AG08396 (cell line): ENCODE data around the gene BRINP3.
"Not testable (repeated sequence)": the region's sequence is repeated elsewhere in the genome, so short reads cannot be mapped to it uniquely, and the experiment has no call there.

Source experiments
- DNase-seq: peaks from one replicate; pipeline ENCODE4 v3.0.0; 2012; ENCODE audit warnings: low spot score, mixed read lengths

BRINP3 gene

GRCh38 chr1:190179817-190180216, 297.8 kb downstream of the BRINP3 start:
- no peak for DNase-seq

- no peak for DNase-seq
These were observed 298.8 kb downstream of the BRINP3 start for GRCh38 chr1:190178827-190179226.

GRCh38 chr1:190177555-190177954, 300.1 kb downstream of the BRINP3 start:
- no peak for DNase-seq

GRCh38 chr1:190176776-190177175, 300.9 kb downstream of the BRINP3 start:
- DNase-seq, result no peak

- DNase-seq, result no peak
These were observed 302.3 kb downstream of the BRINP3 start for GRCh38 chr1:190175320-190175719.

GRCh38 chr1:190172651-190173430, 304.8 kb downstream of the BRINP3 start:
- DNase-seq, result no peak

GRCh38 chr1:190170321-190170720, 307.3 kb downstream of the BRINP3 start:
- DNase-seq, result no peak

GRCh38 chr1:190169311-190170067, 308.2 kb downstream of the BRINP3 start:
- DNase-seq, result no peak

DNA sequence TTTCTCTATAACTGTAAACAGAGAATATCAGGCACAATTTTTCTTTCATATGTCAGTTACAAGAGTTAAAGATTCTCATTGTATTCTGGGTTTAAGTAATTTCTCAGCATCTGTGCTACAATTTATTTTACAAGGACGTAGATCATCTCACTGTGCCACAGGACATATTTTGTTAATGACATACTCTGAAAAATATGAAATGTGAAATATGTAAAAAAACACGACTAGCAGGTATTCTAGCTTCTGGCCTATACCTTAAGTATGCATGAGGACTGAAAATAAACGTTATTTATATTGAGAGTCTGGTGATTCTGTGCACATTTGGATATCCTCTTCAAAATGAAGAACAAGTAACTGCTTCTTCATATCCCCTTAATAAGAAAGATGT, 308.8 kb downstream of the BRINP3 start:
- DNase-seq, result no peak

- DNase-seq, result peak; percentile 4
These were observed 309.4 kb downstream of the BRINP3 start for GRCh38 chr1:190168116-190168892.

DNA sequence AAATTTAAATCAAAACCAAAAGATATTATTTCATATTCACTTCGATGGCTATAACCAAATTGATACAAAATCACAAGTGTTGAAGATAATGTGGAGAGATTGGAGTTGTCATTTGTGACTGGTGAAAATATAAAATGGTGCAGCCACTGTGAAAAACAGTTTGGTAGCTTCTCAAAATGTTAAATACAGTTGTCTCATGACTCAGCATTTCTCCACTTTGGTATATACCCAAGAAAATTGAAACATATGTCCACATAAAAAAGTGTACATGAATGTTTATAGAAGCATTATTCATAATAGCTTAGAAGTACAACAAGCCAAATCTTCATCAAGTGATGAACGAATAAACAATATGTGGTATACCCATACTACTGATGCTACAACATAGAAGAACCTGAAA, 318.5 kb downstream of the BRINP3 start:
- no peak for DNase-seq

DNA sequence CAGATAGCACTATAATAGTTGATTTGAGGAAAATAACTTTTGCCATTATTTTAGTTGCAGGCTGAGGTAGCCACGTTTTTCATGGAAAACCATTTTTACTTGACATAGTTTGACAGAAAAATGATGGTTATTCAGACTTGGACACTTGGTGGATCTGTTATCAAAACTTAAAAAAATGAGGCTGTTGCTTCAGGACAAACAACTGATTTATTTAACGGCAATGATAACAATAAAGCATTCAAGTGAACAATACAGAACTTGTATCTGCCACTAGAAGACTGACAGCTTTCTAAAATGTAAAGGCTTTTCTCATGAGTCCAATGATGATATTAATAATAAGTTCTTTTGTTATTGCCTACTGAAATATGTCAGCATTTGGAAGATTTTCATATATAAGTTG, 322.9 kb downstream of the BRINP3 start:
- no peak for DNase-seq

DNA sequence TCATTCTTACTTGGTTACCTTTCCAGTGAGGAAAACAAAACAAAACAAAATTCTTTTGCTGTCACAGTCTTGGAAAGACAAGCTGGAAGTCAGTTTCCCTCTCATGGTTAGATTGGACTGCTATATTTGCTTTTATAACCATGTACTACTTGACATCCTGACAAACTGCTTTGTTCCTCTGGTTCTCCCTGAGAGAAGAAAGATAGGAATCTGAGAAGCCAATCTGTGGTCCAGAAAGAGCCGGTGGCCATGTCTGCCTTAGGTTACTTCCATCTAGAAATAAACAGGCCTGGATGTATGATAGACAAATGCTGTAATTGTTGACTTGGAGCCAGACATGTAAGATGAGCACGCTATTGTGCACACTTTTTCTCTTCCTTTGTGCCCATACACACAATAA, 330.0 kb downstream of the BRINP3 start:
- DNase-seq, result no peak

DNA sequence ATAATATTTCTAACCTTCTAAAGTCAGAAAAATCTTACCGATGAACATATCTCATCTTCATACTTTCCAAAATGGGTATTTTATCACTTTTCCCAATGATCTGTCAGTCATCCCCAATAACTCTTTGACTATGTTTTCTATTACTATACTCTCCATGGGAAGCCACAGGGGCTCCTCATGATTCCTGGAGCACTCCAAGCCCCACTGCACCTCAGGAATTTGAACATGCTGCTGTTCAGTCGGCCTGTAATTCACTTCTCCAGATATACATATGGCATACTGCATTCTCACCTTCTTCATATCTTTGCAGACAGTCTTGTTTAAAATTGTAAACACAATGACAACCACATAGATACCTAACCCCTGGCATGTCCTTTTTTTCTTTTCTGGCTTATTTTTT, 333.0 kb downstream of the BRINP3 start:
- DNase-seq, result no peak

DNA sequence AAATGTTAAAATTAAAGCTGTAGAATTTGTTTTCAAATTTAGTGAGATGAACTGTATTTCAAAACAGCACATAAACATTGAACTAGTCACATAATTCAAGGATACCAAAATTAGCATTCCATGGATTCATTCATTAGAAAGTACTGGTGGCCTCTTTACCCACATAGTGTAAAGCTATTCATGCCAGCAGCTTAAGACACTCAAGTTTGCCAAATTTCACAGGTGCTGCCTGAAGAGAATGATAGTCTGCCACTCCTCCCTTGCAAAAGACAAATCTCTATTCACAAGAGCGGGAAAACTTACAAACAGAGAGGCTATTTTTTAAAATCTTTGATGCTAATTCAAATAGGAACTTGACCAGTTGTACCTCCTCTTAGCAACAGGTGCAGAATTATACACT, 337.0 kb downstream of the BRINP3 start:
- no peak for DNase-seq

- no peak for DNase-seq
These were observed 339.0 kb downstream of the BRINP3 start for GRCh38 chr1:190138702-190139101.

DNA sequence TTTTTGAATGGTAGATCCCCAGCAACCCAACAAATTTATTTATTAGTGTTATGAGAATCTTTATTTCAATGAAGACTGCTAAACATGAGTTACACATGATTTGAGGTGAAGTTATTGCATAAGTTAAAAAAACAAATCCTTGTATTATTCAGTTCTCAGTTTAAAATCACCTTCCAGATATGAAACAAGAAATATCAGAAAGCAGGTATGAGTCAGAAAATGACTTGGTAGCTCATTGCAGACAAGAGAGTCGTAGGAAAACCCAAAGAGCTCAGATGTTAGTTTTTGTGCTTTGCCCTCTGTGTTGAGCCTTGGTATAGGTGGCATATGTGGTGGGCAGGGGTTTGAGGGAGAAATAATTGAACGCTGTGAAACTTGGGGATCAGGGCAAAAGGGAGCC, 339.4 kb downstream of the BRINP3 start:
- DNase-seq, result no peak

DNA sequence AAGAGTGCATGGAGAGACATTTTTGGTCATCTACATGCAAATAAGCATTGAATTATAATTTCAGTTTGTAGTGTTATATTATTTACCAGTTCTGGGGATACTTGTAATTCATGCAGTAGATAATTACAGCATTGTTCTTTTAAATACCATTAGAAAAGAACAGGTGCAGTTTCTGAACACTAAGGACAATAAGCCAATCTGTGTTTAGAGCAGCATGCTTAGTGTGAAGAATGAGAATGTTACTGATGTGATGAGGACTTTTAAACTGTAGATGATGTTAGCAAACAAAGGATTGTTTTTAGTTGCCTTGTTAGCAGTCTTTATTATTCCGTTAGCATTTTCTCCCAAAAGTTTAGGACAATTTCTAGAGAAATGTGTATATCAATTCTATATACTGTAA, 348.3 kb downstream of the BRINP3 start:
- DNase-seq, result no peak

DNA sequence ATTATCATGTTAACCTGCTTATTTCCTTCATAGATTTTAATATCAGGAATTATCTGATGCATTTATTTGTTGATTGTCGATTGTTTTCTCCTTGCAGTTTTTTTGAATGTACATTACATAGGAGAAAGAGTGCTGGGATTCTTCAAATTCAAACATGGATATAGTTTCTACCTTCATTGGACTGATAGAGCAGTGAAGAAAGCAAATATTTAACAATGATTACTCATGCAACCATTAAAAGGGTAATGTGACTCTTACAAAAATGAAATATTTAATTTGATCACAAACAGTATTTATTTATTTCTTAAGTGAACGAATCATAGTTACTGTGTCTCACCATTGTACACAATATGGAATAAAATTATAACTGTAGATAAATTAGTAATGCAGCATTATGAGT, 350.9 kb downstream of the BRINP3 start:
- DNase-seq, result no peak

GRCh38 chr1:190124068-190124467, 353.6 kb downstream of the BRINP3 start:
- no peak for DNase-seq

DNA sequence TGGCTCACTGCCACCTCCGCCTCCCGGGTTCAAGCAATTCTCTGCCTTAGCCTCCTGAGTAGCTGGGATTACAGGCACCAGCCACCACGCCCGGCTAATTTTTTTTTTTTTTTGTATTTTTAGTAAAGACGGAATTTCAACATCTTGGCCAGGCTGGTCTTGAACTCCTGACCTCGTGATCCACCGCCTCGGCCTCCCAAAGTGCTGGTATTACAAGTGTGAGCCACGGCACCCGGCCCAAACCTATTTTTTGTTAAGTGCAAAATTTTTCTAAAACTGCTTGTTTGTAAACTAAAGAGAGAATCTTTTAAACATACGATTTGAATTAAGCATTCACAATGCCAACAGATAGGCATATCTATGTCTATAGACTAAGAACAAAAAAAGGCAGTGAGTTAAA, 357.1 kb downstream of the BRINP3 start:
- DNase-seq, result not testable (repeated sequence)

DNA sequence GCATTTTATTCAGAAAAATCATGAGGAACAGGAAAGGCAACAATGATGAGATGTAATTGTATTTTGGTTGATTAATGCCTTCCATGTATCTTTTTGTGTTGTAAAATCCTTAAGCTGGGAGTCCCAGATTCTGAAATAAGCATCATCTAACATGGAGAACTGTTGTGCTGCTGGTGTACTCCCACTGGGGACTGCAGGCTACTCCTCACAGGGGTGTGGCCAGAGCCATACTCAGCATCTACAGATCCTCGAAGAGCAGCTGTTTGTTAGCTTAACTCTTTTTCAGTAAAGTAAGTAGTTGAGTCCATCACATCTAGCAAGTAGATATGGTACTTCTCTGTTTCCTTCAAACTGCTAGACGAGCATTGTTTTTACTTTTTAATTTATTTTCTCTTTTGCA, 358.0 kb downstream of the BRINP3 start:
- no peak for DNase-seq

GRCh38 chr1:190116921-190117320, 360.7 kb downstream of the BRINP3 start:
- DNase-seq, result no peak
